Measurements from ENCODE around the gene ITPRIP. TPM values are rescaled to one million over a fixed set of nuclear protein-coding genes. Genes with fewer than 3 reads are reported as not detected.
A peak's percentile ranks its signal among the peaks of the same experiment; 100 is the strongest.

The ITPRIP gene
- polyA plus RNA-seq, 1 of the 3 experiments (the other 2 are of a cell fraction) = 22.1 TPM

DNA sequence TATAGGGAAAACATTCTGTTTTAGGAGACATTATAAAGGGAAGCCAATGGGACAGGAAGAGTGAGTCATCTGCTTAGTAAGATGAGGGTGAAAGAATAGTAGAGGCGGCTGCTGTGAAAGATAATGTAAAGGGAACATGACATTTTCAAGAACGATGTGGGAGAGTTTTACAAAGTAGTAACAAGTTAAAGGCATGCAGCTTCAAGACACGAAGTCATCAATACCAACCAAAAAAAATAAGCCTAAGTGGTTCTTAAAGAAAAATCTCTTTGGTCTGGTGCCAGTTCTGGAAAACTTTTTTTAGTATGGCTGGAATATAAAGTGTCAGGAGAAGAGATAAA, 77.5 kb downstream of the ITPRIP start (continued):
- TF ChIP-seq POLR2AphosphoS5 (IDR thresholded peaks at IDR 0.05; ENCODE audit: low read depth, low read length) = peak; percentile 29; the same call in 1 of the 2 replicates
- TF ChIP-seq RAD21 (IDR thresholded peaks at IDR 0.05; ENCODE audit: low read length) = no peak
- no peak for TF ChIP-seq FOXJ3 (CRISPR knock-in tag; IDR thresholded peaks at IDR 0.05)
- TF ChIP-seq TEAD4 (IDR thresholded peaks at IDR 0.05; ENCODE audit: borderline replicate concordance, insufficient read depth) = no peak
- TF ChIP-seq SMC3 (IDR thresholded peaks at IDR 0.05; ENCODE audit: low read depth, low read length) = no peak
- TF ChIP-seq EZH2phosphoT487 (IDR thresholded peaks at IDR 0.05; ENCODE audit: borderline replicate concordance, low read depth) = no peak
- TF ChIP-seq ELF1 (IDR thresholded peaks at IDR 0.05) = peak; percentile 9; the same call in 1 of the 2 replicates
- TF ChIP-seq EP300 (IDR thresholded peaks at IDR 0.05; ENCODE audit: borderline replicate concordance in 1 of 2, low read depth in 1 of 2, low read length in 1 of 2) = peak; percentile 18 to 53; a peak in 1 of 4 replicates
- TF ChIP-seq TAF1 (IDR thresholded peaks at IDR 0.05; ENCODE audit: borderline replicate concordance, low read depth, low read length) = no peak
- no peak for TF ChIP-seq MXI1 (IDR thresholded peaks at IDR 0.05; ENCODE audit: low read depth, low read length)
- peak; percentile 85 for TF ChIP-seq JUND (IDR thresholded peaks at IDR 0.05)

DNA sequence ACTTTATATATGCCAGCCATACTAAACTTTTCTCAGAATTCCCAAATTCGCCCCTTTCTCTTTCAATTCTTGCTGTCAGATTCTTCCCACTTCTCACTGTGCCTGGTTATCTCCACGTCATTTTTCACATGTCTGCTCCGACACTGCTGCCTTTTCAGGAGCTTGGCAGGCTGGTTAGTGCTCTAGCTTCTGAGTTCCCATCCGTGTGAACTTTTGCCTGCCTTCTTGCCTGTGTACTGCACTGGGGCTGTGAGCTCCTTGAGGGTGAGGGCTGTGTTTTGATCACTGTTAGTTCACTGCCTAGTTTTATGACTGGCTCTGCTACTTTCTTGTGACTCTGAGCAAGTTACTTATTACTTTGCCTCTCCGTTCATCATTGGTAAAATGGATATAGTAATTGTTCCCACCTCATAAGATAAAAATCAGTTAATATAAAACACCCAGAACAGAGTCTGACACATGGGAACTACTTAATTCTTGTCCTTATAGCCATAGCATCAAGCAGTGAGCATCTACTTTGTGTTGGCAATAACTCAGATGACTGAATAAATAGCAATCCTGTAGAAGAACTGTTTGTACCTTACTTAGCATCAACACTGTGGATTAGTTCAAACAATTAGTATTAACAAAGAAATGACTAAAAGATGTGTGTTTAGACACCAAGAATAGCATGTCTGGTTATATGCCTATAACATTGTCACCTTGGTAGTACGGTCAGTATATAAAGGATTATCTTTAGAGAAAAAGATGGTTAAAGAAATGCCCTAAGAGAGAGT, 78.1 kb downstream of the ITPRIP start:
- peaks cover 11 to 35% of the 10 kb centered on the region in 2 experiments for H3K4me1 ChIP-seq (ENCODE audit: control insufficient read depth in 1 of 2, insufficient read depth in 2 of 2, low read depth in 1 of 2, low read length in 1 of 2)
- H3K79me2 ChIP-seq (ENCODE audit: insufficient read depth) = peaks cover 88% of the 10 kb centered on the region
- CTCF ChIA-PET = interaction anchor here (1.1 to 3.2 kb wide), 6 partner anchors 14 to 372 kb away, joined by 3 to 13 read pairs (median 4); no protein-coding TSS in a partner anchor

More for the DNA sequence above, 78.1 kb downstream of the ITPRIP start:
- Histone ChIP-seq H3K27me3 (ENCODE audit: insufficient read depth) (no peaks in the 10 kb centered on the region), H3F3A (replicated peaks; ENCODE audit: insufficient read depth) (peaks cover 57% of the 10 kb centered on the region), H3K4me2 (peak overlapping the region; percentile 53), H3K9me2 (no peaks in the 10 kb centered on the region), H3K27ac (ENCODE audit: low read depth in 2 of 2, low read length in 1 of 2) (peak overlapping the region; percentile 73 to 93), H3K4me3 (ENCODE audit: low read depth in 2 of 2, low read length in 1 of 2) (peak overlapping the region in 1 of 2 experiments; percentile 19; a peak in 1 of 4 replicates), H2AFZ (ENCODE audit: low read depth) (no peak overlapping the region), H3K9me3 (no peaks in the 10 kb centered on the region), H4K20me1 (ENCODE audit: insufficient read depth) (peaks cover 17% of the 10 kb centered on the region), H3K9ac (peak overlapping the region; percentile 7; the same call in 1 of the 2 replicates), H3K36me3 (replicated peaks in 1 of 2; ENCODE audit: control insufficient read depth in 1 of 2, insufficient read depth in 2 of 2, low read length in 1 of 2) (peaks cover 73 to 78% of the 10 kb centered on the region in 2 experiments)
- no peak for DNase-seq
- no peak for TF ChIP-seq TAF1 (IDR thresholded peaks at IDR 0.05; ENCODE audit: borderline replicate concordance, low read depth, low read length)
- TF ChIP-seq, protein P1, sequence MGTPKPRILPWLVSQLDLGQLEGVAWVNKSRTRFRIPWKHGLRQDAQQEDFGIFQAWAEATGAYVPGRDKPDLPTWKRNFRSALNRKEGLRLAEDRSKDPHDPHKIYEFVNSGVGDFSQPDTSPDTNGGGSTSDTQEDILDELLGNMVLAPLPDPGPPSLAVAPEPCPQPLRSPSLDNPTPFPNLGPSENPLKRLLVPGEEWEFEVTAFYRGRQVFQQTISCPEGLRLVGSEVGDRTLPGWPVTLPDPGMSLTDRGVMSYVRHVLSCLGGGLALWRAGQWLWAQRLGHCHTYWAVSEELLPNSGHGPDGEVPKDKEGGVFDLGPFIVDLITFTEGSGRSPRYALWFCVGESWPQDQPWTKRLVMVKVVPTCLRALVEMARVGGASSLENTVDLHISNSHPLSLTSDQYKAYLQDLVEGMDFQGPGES (IDR thresholded peaks at IDR 0.05; ENCODE audit: low read depth, low read length) = no peak
- no peak for TF ChIP-seq FOXM1 (IDR thresholded peaks at IDR 0.05; ENCODE audit: low read depth)
- TF ChIP-seq, protein P2, sequence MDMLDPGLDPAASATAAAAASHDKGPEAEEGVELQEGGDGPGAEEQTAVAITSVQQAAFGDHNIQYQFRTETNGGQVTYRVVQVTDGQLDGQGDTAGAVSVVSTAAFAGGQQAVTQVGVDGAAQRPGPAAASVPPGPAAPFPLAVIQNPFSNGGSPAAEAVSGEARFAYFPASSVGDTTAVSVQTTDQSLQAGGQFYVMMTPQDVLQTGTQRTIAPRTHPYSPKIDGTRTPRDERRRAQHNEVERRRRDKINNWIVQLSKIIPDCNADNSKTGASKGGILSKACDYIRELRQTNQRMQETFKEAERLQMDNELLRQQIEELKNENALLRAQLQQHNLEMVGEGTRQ (IDR thresholded peaks at IDR 0.05; ENCODE audit: borderline replicate concordance, low read depth, low read length) = no peak
- TF ChIP-seq FOSL2 (IDR thresholded peaks at IDR 0.05; ENCODE audit: borderline replicate concordance, low read depth) = no peak
- no peak for TF ChIP-seq RAD21 (IDR thresholded peaks at IDR 0.05; ENCODE audit: low read length)
- WGBS (ENCODE audit: low lambda C conversion rate) = 50% methylated on average over 6 of the region's 6 CpGs
- POLR2A ChIA-PET = no interaction called here

Small RNAs within 50 kb of the gene (small RNA-seq; reads per million reads assigned to genes)
- gene MIR4482 = 0 reads per million in 7 experiments

Other genes starting within 250 kb of the ITPRIP start
- gene SFR1, start 216.3 kb downstream of the ITPRIP start, polyA plus RNA-seq (2012; rRNA removed) = 1.5 and 1.8 TPM in 2 replicates
- gene CFAP43, start 106.1 kb downstream of the ITPRIP start, polyA plus RNA-seq (2012; rRNA removed) = 0.23 and 0.35 TPM in 2 replicates
- gene GSTO1, start 83.6 kb downstream of the ITPRIP start, polyA plus RNA-seq (2012; rRNA removed) = 114 and 126 TPM in 2 replicates
- gene GSTO2, start 69.3 kb downstream of the ITPRIP start, polyA plus RNA-seq (2012; rRNA removed) = 0.47 and 0.49 TPM in 2 replicates
- gene CFAP58, start 15.4 kb upstream of the ITPRIP start, polyA plus RNA-seq (2012; rRNA removed) = 0.38 and 0.47 TPM in 2 replicates

Measured in SK-N-SH (cell line).